Kidney glomerular epithelial cell (primary cell): ENCODE data around the gene ANO2.
A peak's percentile ranks its signal among the peaks of the same experiment; 100 is the strongest.

Experiments used
- DNase-seq: peaks from one replicate; lab custom pipeline; 2025; lab: John Stamatoyannopoulos, UW

The ANO2 gene

DNA sequence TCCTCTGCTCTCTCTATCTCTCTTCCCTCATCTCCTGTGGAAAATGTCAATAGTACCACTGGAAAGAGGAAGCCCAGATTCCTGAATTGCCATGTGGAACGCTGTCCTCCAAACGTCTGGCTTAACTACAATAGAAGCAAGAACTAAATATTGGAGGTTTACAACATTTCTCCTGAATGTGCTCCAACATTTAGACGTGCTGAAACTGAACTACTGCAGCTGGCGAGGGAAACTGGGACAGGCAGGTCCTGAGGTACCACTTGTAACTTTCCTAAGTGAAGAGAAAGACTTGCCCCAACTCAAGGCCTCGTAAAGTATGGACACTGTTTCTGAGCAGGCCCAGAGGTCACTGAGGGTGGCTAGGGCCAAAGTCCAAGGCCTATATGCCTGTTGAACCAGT lies 325.4 kb downstream of the ANO2 start:
- no peak for DNase-seq

DNA sequence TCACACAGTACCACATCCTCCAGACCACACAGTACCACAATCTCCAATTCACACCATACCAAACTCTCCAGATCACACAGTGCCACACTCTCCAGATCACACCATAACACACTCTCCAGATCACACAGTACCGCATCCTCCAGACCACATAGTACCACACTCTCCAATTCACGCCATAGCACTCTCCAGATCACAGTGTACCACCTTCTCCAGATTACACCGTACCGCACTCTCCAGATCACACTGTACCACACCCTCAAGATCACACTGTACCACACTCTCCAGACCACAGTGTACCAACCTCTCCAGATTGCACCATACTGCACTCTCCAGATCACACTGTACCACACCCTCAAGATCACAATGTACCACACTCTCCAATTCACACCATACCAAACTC lies 328.2 kb downstream of the ANO2 start:
- no peak for DNase-seq

DNA sequence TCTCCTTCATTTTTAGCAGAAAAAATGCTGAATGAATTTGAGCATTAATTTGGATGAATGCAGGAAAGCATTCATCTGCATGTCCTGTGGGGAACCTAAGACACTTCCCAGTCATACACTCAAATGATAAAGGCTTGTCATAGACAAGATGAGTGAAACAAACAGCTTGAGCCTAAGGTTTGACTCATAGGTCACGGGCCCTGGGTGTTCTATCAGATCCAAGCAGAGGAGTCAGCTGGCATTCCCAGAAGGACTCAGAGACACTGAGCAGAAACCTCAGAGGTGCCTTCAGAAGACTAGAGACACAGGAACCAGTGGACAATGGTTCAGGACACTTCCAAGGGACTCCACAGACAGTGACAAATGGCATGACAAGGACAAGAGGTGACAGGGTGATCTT lies 329.3 kb downstream of the ANO2 start:
- DNase-seq: no peak

GRCh38 chr12:5614256-5614655 lies 330.8 kb downstream of the ANO2 start:
- no peak for DNase-seq

- DNase-seq: no peak
These were observed 332.3 kb downstream of the ANO2 start for GRCh38 chr12:5612556-5613410.

GRCh38 chr12:5611162-5611561 lies 333.9 kb downstream of the ANO2 start:
- DNase-seq: no peak

GRCh38 chr12:5599378-5599777 lies 345.7 kb downstream of the ANO2 start:
- no peak for DNase-seq

DNA sequence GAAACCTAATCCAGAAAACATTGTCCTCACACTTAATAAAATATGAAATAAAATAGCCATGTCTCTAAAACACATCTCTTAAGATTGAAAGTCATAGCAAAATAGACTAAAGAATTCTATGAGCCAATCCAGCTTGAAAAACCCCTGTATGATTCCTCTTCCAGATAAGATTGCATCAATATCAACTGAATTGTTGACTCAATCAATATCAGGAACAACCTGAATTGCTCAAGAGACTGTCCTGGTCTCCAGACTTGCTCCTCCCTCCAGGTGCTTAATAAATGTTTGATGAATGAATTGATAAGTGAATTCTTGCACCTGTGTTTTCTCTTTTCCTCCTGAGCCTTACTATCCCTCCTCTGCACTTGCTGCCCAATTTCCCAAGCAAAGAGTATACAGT lies 351.1 kb downstream of the ANO2 start:
- no peak for DNase-seq

DNA sequence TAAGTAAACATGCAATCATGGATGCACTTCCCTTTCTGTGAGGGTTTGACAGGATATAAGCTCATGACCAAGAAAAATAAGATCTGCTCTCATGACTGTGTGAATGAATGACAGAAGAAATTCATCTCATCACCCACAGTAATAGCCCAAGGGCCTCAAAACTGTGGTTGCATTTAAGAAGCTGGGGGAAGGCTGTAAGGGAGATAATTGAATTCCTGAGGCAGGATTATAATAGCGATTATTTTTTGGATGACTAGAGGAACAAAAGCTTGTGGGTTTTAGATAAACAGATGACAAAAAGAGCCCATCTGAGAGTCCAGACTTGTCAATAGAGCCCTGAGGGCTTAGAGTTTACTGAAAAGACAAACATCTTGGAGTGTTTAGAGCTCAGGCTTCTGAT lies 352.0 kb downstream of the ANO2 start:
- no peak for DNase-seq

- no peak for DNase-seq
These were observed 352.7 kb downstream of the ANO2 start for GRCh38 chr12:5592310-5592709.

DNA sequence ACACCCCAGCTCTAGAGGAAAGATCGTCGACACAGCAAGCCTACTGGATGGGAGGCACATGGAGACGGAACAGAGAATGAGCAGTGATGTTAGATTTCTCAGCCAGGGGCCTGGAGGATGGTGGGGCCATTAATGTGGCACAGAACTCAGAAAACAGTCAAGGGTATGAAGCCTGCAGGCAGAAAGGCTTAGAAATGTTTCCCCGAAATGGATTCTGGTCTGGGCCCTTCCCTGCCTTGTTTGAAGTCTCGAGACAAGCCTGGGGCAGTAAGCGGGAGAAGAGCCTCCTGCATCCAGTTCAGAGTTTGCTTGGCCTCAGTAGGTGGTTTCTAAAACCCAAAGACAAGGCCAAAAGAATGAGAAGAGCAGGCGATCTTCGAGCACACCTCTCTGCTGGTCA lies 354.7 kb downstream of the ANO2 start:
- DNase-seq: no peak

GRCh38 chr12:5589054-5589453 lies 356.0 kb downstream of the ANO2 start:
- no peak for DNase-seq

GRCh38 chr12:5588591-5588990 lies 356.5 kb downstream of the ANO2 start:
- no peak for DNase-seq

DNA sequence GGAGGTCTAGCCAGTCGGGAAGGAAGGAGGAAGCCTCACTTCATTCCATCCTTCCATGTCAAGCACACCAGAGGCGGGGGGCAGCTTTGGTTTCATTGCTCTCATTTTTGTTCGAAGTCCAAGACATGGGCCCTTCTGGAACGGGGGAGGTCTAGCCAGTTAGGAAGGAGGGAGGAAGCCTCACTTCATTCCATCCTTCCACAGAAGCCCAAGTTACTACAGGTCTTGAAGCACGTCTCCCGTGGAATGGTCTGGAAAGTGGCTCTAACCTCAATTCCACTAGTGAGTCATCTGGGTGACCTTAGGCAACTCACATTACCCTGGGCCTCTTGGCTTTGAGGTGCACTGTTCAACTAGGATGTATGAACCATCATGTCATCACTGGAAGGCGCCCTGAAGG lies 356.9 kb downstream of the ANO2 start:
- DNase-seq: no peak

DNA sequence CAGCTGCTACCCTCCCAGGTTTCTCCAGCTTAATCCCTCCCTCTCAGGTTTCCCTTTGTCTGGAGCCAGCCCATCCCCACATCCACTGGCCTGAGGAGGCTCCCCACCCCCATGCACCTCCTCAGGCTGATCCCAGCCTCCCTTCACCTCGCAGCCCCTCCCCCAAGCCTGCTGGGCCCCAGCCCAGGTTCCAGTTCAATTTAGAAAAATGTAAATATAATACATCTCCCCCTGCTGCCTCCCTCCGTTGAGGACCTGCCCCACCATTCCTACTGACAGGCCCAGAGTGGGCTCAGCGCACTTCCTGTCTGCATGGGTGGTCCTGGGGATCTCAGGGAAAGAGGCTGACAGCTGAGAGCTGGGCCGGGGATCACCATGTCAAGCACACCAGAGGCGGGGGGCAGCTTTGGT lies 357.3 kb downstream of the ANO2 start:
- no peak for DNase-seq

DNA sequence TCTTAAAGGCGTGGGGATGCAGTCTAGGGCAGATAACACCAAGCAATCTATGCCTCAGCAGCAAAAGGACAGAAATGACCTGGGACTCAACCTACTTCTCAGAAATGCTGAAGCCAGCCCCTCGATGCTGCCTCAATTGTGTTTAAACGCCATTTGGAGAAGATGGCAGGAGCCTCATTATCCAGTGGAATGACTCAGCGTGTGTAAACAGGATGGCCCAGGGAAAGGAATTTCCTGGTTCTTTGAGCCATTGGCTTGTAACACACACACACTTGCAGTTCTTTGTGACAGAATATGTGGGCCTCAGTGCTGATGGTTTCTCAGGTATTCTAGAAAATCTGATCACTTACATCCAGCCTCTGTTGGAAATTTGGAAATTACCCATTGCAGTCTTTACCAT lies 358.9 kb downstream of the ANO2 start:
- DNase-seq: peak; percentile 1

DNA sequence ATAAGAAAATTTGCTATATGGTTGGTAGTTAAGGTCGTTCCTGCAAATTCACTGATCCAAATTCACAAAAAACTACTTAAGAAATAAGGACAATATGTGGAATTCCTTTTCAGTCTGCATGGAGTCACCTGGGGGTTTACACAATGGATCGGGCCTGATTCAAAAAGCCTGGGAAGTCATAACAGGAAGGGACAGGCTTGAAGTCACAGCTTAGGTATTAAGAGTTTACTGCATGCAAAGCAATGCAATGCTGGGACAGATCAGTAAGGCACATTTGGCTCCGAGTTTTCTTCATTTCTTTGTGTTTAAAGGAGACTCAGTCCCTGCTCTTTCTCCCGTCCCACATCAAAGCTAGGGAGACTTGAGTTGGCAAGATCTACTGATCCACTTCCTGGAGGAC lies 359.9 kb downstream of the ANO2 start:
- no peak for DNase-seq

GRCh38 chr12:5584412-5585175 lies 360.5 kb downstream of the ANO2 start:
- no peak for DNase-seq

GRCh38 chr12:5582541-5582940 lies 362.5 kb downstream of the ANO2 start:
- no peak for DNase-seq

GRCh38 chr12:5582018-5582417 lies 363.0 kb downstream of the ANO2 start:
- no peak for DNase-seq

- DNase-seq: no peak
These were observed 363.4 kb downstream of the ANO2 start for GRCh38 chr12:5581616-5582015.

DNA sequence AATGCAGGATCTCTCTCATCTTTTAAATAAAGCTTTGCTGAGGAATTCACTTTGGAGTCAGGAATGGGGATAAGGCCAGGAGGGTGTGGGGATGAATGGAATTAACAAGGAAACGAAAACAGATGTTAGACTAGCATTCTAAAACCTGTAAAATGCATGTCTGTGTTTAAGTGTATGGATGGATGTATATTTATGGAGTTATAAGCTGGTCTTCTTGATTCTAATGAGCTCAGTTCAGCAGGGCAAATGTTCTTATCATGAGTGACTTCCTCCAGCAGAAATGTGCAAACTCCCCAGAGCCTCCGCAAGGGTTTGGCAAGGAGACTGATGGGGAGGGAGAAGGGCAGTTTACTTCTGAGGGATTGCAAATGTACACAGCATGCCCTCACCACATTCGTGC lies 364.0 kb downstream of the ANO2 start:
- no peak for DNase-seq

GRCh38 chr12:5578775-5579174 lies 366.3 kb downstream of the ANO2 start:
- no peak for DNase-seq

GRCh38 chr12:5577741-5578140 lies 367.3 kb downstream of the ANO2 start:
- DNase-seq: no peak
